HG02571 (cell line): Measurements from ENCODE around the gene PTGDS.

Experiments
- ATAC-seq: cut with Tn5 transposase; IDR thresholded peaks from one replicate; pipeline ENCODE4 v1.9.1; 2021; ENCODE audit warnings: mild to moderate bottlenecking, moderate library complexity; ENCODE audit not compliant: unreplicated experiment

PTGDS gene

DNA sequence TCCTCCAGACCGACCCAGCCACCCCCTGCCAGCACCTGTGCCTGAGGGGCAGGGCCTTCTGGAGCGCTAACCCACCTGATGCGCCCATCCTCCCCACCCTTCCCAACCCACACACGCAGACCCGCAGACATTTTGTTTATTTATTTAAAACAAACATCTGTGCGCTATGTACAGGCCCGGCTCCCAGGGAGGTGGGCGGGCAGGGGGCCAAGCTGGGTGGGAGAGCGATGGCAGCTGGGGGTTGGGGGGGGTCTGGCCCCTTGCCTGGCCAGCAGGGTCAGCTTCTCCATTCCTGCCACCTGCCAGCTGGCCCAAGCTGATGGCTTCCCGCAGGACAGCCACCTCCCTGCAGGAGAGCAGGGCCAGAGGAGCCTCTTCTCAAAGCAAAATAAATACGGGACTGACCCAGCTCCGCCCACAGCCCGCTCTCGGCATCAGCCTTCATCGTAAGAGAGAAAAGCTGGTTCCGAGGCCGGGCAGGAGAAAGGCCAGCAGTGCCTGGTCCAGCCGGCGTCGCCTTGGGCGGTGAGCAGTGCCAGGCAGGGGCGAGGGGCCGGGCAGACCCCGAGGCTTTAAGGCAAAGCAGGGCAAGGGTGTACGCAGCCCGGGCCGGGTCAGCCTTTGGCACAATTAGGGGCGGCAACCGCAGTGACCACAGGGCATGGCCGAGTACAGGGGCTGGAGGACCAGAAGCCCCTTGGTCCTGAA, 30.0 kb downstream of the PTGDS start:
- ATAC-seq = no peak

DNA sequence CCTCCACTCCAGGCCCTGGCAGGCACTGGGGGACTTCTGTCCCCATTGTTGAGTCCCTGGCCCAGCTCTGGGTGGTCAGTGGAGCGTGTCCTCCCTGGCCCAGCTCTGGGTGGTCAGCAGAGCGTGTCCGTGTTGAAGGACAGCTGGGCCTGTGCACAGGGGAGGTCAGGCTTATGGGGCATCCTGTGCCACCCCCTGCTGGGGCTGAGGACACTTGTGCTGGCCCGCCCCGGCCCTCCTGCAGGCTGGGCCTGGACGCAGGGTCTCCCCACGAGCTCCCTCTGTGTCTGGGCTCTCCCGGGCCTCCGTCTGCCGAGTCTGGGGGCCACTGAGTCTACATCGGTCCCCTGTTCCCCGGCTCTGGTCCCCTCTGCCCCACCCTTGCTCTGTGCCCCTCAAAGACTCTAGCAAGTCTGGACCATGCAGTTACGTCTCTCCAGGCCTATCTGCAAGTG, 30.5 kb downstream of the PTGDS start:
- no peak for ATAC-seq

DNA sequence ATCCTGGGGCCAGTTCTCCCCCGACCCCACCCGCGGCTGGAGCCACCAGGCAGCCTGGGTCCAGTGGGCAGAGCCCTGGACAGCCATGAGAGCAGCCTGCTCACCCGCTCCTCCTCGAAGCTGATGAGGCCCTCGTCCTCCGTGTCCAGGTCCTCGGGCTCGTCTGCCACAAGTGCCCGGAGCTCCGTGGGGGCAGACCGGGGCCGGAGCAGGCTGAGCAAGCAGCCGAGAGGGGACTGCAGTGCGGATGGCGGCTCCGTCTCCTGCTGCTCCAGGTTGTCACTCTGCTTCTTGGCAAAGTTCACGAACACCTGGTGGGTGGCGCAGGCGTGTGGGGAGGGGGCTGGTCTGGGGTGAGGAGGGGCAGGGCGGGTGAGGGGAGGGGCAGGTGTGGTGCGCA, 31.0 kb downstream of the PTGDS start:
- no peak for ATAC-seq

DNA sequence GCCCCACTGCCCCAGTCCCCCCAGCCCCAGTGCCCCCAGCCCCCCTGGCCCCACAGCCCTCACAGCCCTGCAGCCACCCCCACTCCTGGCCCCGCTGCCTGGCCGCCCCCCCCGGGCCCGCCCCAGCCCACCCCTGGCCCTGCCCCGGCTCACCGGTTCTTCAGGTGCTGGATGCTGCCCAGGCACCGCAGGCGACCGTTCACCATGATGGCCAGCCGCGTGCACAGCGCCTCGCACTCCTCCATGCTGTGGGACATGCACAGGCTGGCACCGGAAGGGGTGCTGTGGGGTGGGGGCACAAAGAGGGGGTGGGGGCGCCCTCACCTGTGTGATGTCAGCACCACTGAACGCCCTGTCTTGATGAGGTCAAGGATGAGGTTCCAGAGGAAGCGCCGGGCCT, 31.9 kb downstream of the PTGDS start:
- no peak for ATAC-seq

- ATAC-seq = no peak
Measured at GRCh38 chr9:137009938-137010732, 32.8 kb downstream of the PTGDS start.

DNA sequence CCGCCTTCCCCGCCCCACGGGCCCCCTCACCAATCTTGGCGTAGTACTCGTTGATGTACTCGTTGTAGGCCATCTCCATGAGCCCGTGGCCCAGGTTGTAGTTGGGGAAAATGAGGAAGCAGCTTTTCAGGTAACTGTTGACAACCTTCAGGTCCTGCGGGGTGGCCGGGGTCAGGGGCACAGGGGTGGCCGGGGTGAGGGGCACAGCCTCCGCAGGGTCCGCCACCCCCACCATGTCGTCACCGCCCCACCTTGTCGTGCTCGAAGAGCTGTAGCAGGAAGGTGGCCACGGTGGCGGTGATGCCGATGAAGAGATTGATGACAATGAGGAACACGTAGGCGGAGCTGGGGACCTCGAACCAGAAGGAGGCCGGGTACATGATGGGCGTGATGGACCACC, 33.9 kb downstream of the PTGDS start:
- no peak for ATAC-seq

DNA sequence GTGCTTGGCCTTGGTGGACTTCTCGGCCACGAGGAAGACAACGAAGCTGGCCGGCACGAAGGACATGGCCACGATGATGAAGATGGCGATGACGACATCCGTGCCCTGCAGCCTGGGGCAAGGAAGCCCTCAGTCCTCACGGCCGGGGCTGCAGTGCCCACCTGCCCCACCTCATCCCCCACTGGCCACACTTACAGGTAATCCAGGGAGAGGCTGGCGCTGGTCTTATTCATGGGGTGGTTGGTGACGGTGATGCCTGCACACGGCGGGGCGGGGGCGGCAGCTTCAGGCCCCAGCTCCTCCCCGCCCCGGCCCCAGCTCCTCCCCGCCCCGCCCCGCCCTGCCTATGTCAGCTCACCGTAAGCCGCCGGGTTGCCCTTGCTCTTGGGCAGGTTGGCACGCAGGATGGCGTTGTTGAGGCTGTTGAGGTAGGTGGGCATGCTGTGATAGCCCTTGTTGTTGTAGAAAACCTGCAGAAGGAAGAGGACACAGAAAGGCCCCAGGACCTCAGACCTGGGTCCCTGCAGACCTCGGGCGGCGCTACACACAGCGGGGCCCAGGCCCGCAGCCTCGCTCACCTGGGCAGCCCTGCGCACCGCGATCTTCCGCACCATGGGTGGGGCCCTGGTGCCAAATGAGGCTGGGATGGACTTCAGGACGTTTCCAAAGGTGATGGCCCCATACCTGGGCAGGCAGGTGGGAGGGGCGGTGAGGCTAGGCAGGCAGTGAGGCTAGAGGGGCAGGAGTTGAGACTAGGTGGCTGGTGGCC, 34.8 kb downstream of the PTGDS start:
- ATAC-seq = no peak

- ATAC-seq = no peak
Measured at GRCh38 chr9:137012694-137013570, 35.6 kb downstream of the PTGDS start.

- ATAC-seq = no peak
Measured at GRCh38 chr9:137013571-137013940, 36.3 kb downstream of the PTGDS start.

DNA sequence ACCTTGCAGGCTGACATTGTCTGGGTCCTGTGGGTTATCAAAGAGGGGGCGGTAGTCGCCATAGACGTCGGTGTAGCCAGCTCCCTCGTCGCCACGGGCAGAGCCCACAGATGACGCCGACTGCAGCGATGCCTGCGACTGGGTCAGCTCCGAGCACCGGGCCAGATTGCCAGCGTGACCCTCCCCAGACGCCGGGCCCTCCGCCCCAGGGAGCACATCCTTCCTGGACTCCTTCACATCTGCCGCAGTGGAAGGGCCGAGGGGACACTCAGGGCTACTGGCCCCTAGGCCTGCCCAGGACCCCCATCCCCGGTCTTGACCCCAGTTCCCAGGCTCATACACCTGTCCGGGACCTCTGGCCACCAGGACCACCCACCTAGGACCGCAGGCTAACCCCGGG, 36.9 kb downstream of the PTGDS start:
- no peak for ATAC-seq

DNA sequence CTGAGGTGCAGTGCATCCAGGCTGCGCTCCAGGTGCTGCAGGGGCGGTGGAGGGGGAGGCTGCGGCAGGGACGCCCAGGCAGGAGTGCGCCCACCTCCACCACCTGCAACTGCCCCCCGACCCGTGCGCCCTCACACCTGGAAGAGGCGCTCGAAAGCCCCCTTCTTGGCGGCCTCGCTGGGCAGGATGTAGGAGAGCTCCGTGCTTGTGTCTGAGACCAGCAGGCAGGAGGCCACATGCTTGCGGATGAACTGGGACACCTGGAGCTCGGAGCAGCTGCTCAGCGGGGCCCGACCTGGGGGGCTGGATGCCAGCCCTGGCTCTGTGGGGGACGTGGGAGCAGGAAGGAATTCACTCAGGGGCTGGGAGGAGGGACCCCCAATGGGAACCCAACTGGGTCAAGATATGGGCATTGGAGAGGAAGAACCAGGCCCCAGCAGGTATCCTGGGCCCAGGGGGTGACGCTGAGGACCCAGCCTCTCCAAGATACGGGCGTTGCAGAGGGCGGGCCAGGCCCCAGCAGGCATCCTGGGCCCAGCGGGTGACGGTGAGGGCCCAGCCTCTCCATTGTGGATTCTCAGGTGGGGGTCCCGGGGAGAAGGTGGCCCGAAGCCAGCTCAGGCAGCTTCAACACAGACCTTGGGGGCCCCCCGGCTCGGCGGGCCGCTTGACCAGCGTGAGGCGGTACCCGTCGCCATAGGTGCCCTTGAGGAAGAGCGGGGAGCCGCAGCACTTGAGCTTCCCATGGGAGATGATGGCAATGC, 37.7 kb downstream of the PTGDS start:
- ATAC-seq = no peak

DNA sequence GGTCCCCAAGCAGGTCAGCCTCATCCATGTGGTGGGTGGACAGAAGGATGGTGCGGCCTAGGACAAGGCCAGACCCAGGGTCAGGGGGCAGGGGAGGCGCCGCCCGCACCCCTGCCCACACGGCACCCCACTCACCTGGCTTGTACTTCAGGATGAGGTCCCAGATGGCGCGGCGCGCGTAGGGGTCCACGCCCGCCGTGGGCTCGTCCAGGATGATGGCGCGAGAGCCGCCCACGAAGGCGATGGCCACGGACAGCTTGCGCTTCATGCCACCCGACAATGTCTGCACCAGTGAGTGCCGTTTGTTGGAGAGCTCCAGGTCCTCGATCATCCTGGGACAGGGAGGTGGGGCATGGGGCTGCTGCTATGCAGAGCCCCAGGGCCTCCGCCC, 38.2 kb downstream of the PTGDS start:
- no peak for ATAC-seq

GRCh38 chr9:137015976-137016375, 38.7 kb downstream of the PTGDS start:
- no peak for ATAC-seq

GRCh38 chr9:137016436-137016835, 39.1 kb downstream of the PTGDS start:
- ATAC-seq = no peak

GRCh38 chr9:137017071-137017470, 39.8 kb downstream of the PTGDS start:
- ATAC-seq = no peak

DNA sequence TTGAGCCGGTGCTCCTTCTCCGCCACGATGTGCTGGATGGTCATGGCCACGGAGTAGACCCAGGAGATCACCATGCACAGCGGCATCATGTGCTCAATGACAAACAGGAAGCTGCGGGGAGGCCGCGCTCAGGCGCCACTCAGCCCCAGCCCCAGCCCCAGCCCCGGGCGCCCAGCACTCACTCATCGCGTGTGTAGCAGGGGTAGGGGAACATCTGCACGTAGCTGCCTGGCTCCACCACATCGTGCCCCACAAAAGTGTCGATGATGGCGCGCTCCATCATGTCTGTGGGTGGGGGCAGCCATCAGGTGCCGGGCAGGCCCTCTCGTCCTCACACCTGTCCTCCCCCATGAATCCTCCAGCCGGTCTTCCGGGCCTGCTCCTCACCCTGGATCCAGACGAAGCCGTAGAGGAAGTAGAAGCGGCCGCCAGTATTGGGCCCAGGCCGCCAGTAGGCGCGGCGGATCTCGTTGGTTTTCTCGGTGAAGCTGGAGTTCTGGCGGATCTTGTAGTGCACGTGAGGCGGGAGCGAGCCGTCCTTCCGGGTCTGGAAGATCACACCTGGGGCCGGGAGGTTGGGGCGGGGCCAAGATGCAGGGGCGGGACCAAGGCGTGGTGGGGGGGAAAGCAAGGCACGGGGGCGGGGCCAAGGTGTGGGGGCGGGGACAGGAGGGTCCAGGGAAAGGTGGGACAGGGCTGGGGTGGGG, 40.6 kb downstream of the PTGDS start:
- no peak for ATAC-seq

- ATAC-seq = no peak
Measured at GRCh38 chr9:137018761-137019559, 41.7 kb downstream of the PTGDS start.

DNA sequence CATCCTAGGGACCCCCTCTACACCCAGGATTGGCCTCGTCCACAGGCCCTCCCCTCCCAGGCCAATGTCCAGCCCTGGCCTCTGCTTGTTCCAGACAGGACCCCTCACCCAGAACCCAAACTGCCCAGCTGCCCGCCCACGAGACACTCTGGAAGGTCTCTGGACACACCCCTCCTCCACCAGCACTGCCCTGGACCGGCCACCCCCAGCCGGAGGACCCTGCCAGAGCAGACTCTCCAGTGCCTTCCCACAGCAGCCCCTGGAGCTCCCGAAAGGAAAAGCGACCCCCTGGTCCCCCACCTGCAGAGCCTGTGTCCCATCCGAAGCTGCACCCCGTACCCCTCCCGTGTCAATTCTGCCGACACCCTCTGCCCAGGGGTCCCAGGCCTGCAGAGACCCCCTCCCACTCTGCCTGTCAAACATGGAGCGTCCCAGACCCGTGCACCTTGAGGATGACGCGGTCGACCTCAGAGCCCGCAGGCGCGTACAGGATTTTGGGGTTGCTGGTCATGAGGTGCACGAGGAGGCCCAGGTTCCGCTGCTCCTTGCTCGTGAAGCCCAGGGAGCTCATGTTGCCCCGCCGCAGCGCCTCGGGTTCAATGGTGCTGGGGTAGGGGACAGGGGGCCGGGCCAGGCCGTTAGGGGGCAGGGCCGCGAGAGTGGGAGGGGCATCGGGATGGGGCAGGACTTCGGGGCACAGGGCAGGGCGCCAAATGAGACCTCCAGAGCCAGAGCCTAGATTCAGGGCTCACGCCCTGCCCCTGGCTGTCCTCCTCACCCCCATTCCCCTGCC, 42.8 kb downstream of the PTGDS start:
- ATAC-seq = no peak
